ENCODE results near the gene EPHB6.

DNA sequence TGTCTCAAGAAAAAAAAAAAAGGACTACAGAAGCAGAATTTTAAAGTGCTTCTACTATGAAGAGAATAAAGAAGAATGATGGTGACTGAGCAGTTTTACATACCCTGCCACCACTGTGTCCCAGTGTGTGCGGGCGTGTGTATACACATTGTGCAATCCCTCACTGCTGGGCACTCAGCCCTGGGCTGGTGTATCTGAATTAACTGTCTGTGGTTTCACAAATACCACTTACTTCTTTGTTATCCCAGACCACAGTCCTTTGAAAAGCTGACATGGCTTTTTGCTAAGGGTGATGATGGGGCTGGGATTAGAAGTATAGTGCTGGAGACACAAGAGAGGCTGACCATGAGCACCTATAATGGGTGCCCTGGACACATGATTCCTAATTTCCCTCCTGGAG is 51.8 kb downstream of the EPHB6 start:
- TF ChIP-seq, protein P1, sequence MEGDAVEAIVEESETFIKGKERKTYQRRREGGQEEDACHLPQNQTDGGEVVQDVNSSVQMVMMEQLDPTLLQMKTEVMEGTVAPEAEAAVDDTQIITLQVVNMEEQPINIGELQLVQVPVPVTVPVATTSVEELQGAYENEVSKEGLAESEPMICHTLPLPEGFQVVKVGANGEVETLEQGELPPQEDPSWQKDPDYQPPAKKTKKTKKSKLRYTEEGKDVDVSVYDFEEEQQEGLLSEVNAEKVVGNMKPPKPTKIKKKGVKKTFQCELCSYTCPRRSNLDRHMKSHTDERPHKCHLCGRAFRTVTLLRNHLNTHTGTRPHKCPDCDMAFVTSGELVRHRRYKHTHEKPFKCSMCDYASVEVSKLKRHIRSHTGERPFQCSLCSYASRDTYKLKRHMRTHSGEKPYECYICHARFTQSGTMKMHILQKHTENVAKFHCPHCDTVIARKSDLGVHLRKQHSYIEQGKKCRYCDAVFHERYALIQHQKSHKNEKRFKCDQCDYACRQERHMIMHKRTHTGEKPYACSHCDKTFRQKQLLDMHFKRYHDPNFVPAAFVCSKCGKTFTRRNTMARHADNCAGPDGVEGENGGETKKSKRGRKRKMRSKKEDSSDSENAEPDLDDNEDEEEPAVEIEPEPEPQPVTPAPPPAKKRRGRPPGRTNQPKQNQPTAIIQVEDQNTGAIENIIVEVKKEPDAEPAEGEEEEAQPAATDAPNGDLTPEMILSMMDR (IDR thresholded peaks at IDR 0.05): no peak
- TF ChIP-seq POLR2A (IDR thresholded peaks at IDR 0.05): no peak
- TF ChIP-seq EP300 (IDR thresholded peaks at IDR 0.05): no peak

All from sigmoid colon (tissue), 4 donors.